ENCODE measurements around the gene EIF3A.

The EIF3A gene

GRCh38 chr10:119006451-119007210 is 74.0 kb downstream of the EIF3A start:
- no peak for DNase-seq (ENCODE audit: low spot score)

GRCh38 chr10:119005362-119006043 is 75.1 kb downstream of the EIF3A start:
- no peak for DNase-seq (ENCODE audit: low spot score)

GRCh38 chr10:119003572-119004289 is 76.9 kb downstream of the EIF3A start:
- DNase-seq (ENCODE audit: low spot score): no peak

- no peak for DNase-seq (ENCODE audit: low spot score)
Measured at GRCh38 chr10:119001717-119002500, 78.7 kb downstream of the EIF3A start.

- no peak for DNase-seq (ENCODE audit: low spot score)
Measured at GRCh38 chr10:118998183-118998582, 82.4 kb downstream of the EIF3A start.

GRCh38 chr10:118997379-118997778 is 83.2 kb downstream of the EIF3A start:
- DNase-seq (ENCODE audit: low spot score): no peak

- no peak for DNase-seq (ENCODE audit: low spot score)
Measured at GRCh38 chr10:118995739-118996138, 84.9 kb downstream of the EIF3A start.

GRCh38 chr10:118994321-118994720 is 86.3 kb downstream of the EIF3A start:
- no peak for DNase-seq (ENCODE audit: low spot score)

GRCh38 chr10:118993214-118993613 is 87.4 kb downstream of the EIF3A start:
- no peak for DNase-seq (ENCODE audit: low spot score)

- DNase-seq (ENCODE audit: low spot score): no peak
Measured at GRCh38 chr10:118992496-118992895, 88.1 kb downstream of the EIF3A start.

GRCh38 chr10:118990326-118990725 is 90.3 kb downstream of the EIF3A start:
- no peak for DNase-seq (ENCODE audit: low spot score)

- DNase-seq (ENCODE audit: low spot score): no peak
Measured at GRCh38 chr10:118986815-118987790, 93.5 kb downstream of the EIF3A start.

- no peak for DNase-seq (ENCODE audit: low spot score)
Measured at GRCh38 chr10:118985576-118985975, 95.0 kb downstream of the EIF3A start.
